Prostate gland (tissue), 2 donors: Measurements from ENCODE around the gene FARS2. TPM values are rescaled to one million over a fixed set of nuclear protein-coding genes. Genes with fewer than 3 reads are reported as not detected.

Experiments used
- DNase-seq: peaks from one replicate; pipeline ENCODE4 v3.0.0-alpha.2; 2019; ENCODE audit warnings: low spot score
- H3K27ac ChIP-seq, 2 donors: fragments of 200-600 bp; sonication (generic); 2 replicates each; pipeline ENCODE4 v1.5.1; 2017 to 2019
- H3K27me3 ChIP-seq: fragments of 200-600 bp; sonication (generic); replicated peaks from 2 replicates; pipeline ENCODE4 v1.5.1; 2019; ENCODE audit not compliant: insufficient read depth
- H3K36me3 ChIP-seq, 2 donors: fragments of 200-600 bp; sonication (generic); 1 replicate in 1 of 2; 2 replicates in 1 of 2; pipeline versions ENCODE4 v1.5.1 to v1.8.1; 2017 to 2019
- H3K4me1 ChIP-seq: fragments of 200-600 bp; sonication (generic); replicated peaks from 2 replicates; pipeline ENCODE4 v1.5.1; 2019
- H3K4me3 ChIP-seq, 2 donors: fragments of 200-600 bp; sonication (generic); 2 replicates each; pipeline ENCODE4 v1.5.1; 2017 to 2019
- H3K9me3 ChIP-seq: fragments of 200-600 bp; sonication (generic); 2 replicates; pipeline ENCODE4 v1.5.1; 2017
- CTCF ChIP-seq, 4 experiments: fragments of 200-600 bp in 2 of 4; fragments of 450-650 bp in 2 of 4; sonication (generic) in 2 of 4; IDR thresholded peaks; 1 replicate in 3 of 4; 2 replicates in 1 of 4; pipeline ENCODE4 v1.5.1; 2016 to 2019; ENCODE audit warnings: antibody characterized with exemption in 4 of 4, mild to moderate bottlenecking in 2 of 4, moderate library complexity in 2 of 4
- POLR2A ChIP-seq: fragments of 450-650 bp; IDR thresholded peaks from one replicate; pipeline ENCODE4 v1.6.1; 2016; ENCODE audit warnings: antibody characterized with exemption, mild to moderate bottlenecking
- POLR2AphosphoS5 ChIP-seq: sonication (generic); formaldehyde crosslinking; IDR thresholded peaks from one replicate; pipeline ENCODE4 v1.6.1; 2017; ENCODE audit warnings: antibody characterized with exemption
- WGBS: methylation state at CpG from one replicate; pipeline ENCODE4 v1.1.5; 2018; 5-methylcytosine and 5-hydroxymethylcytosine counted together
- intact Hi-C: fragments of 100-400 bp; cut with DNase I; formaldehyde crosslinking; loops from one replicate; pipeline ENCODE4 v1.14.2; 2022
- total RNA-seq, 2 donors: library from RNA; depleted of rRNA; stranded (reverse); fragments of >200 nt; gene quantifications; one replicate each; pipeline ENCODE4 v1.1.0, GENCODE V29; 2016

FARS2 gene
- total RNA-seq, 2 donors from 2014 or later, result 11.6 to 19.5 TPM

- no peaks in the 10 kb centered on the region for H3K27me3 ChIP-seq
- H3K9me3 ChIP-seq, result no peaks in the 10 kb centered on the region
- no peak overlapping the region for H3K27ac ChIP-seq
- WGBS, result 98% methylated on average over 2 of the region's 2 CpGs
- TF ChIP-seq POLR2A (no peak), CTCF (IDR thresholded peaks at IDR 0.05) (no peak), POLR2AphosphoS5 (no peak)
- no peak for DNase-seq
- intact Hi-C loops, result no loop called here
- no peaks in the 10 kb centered on the region for H3K4me1 ChIP-seq
- H3K4me3 ChIP-seq, result no peak overlapping the region
- H3K36me3 ChIP-seq, result no peaks in the 10 kb centered on the region
Measured at GRCh38 chr6:5461365-5461764, 200.1 kb downstream of the FARS2 start.

GRCh38 chr6:5462856-5463255 lies 201.5 kb downstream of the FARS2 start:
- 92% methylated on average over 6 of the region's 6 CpGs for WGBS
- intact Hi-C loops, result no loop called here
- H3K27ac ChIP-seq, result no peak overlapping the region

GRCh38 chr6:5463690-5464089 lies 202.4 kb downstream of the FARS2 start:
- Histone ChIP-seq H3K9me3 (no peaks in the 10 kb centered on the region), H3K4me3 (no peak overlapping the region), H3K4me1 (no peaks in the 10 kb centered on the region), H3K27me3 (no peaks in the 10 kb centered on the region), H3K36me3 (no peaks in the 10 kb centered on the region), H3K27ac (no peak overlapping the region)
- TF ChIP-seq POLR2AphosphoS5 (no peak), CTCF (IDR thresholded peaks at IDR 0.05) (no peak)
- WGBS, result 85% methylated on average over 3 of the region's 3 CpGs
- DNase-seq, result no peak
- intact Hi-C loops, result no loop called here

More at GRCh38 chr6:5462856-5463255, 201.5 kb downstream of the FARS2 start:
- DNase-seq, result no peak
- no peak overlapping the region for H3K4me3 ChIP-seq
- TF ChIP-seq CTCF (IDR thresholded peaks at IDR 0.05) (no peak), POLR2A (no peak), POLR2AphosphoS5 (no peak)
- H3K4me1 ChIP-seq, result no peaks in the 10 kb centered on the region
- no peaks in the 10 kb centered on the region for H3K9me3 ChIP-seq
- H3K27me3 ChIP-seq, result no peaks in the 10 kb centered on the region
- no peaks in the 10 kb centered on the region for H3K36me3 ChIP-seq

GRCh38 chr6:5464099-5464885 lies 203.0 kb downstream of the FARS2 start:
- Histone ChIP-seq H3K36me3 (no peaks in the 10 kb centered on the region), H3K4me3 (no peak overlapping the region), H3K27ac (no peak overlapping the region), H3K27me3 (no peaks in the 10 kb centered on the region), H3K4me1 (no peaks in the 10 kb centered on the region), H3K9me3 (no peaks in the 10 kb centered on the region)
- DNase-seq, result no peak
- TF ChIP-seq POLR2A, result no peak
- no peak for TF ChIP-seq CTCF (IDR thresholded peaks at IDR 0.05)
- TF ChIP-seq POLR2AphosphoS5, result no peak
- intact Hi-C loops, result no loop called here
- WGBS, result 91% methylated on average over 6 of the region's 6 CpGs
